HepG2 (cell line): ENCODE results near the gene CTDSP2.

Source experiments
- BCLAF1 ChIP-seq: fragments of 450-650 bp; IDR thresholded peaks from 2 replicates; pipeline ENCODE4 v1.6.1; 2017; ENCODE audit warnings: mild to moderate bottlenecking
- EP300 ChIP-seq, 3 experiments: sonication (generic) in 1 of 3; formaldehyde crosslinking in 1 of 3; IDR thresholded peaks; 2 replicates each; pipeline versions ENCODE4 v1.5.1 to v1.6.1; 2011 to 2020; ENCODE audit warnings: low read depth in 2 of 3, low read length in 2 of 3, borderline replicate concordance in 1 of 3, improper control_type of control experiment in 1 of 3, mild to moderate bottlenecking in 1 of 3, missing genetic modification reagents in 1 of 3, moderate library complexity in 1 of 3
- ZSCAN30 ChIP-seq: sonication (generic); formaldehyde crosslinking; IDR thresholded peaks from 2 replicates; pipeline ENCODE4 v1.5.0; 2020; ENCODE audit warnings: mild to moderate bottlenecking, missing genetic modification reagents
- TF ChIP-seq, protein P1 (sequence below): IDR thresholded peaks from 2 replicates; pipeline ENCODE4 v1.6.1; 2016; ENCODE audit warnings: missing compliant biosample characterization, missing genetic modification reagents, borderline replicate concordance
- TF ChIP-seq, protein P2 (sequence below): IDR thresholded peaks from 2 replicates; pipeline ENCODE4 v1.6.1; 2016; ENCODE audit warnings: missing compliant biosample characterization, missing genetic modification reagents, borderline replicate concordance

- TF ChIP-seq, protein P1, sequence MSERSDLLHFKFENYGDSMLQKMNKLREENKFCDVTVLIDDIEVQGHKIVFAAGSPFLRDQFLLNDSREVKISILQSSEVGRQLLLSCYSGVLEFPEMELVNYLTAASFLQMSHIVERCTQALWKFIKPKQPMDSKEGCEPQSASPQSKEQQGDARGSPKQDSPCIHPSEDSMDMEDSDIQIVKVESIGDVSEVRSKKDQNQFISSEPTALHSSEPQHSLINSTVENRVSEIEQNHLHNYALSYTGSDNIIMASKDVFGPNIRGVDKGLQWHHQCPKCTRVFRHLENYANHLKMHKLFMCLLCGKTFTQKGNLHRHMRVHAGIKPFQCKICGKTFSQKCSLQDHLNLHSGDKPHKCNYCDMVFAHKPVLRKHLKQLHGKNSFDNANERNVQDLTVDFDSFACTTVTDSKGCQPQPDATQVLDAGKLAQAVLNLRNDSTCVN, result no peak
- TF ChIP-seq EP300 (IDR thresholded peaks at IDR 0.05; ENCODE audit: low read depth in 2 of 2, low read length in 2 of 2), result no peak
- TF ChIP-seq EP300 (CRISPR knock-in tag; IDR thresholded peaks at IDR 0.05; ENCODE audit: borderline replicate concordance), result no peak
- no peak for TF ChIP-seq BCLAF1
- TF ChIP-seq, protein P2, sequence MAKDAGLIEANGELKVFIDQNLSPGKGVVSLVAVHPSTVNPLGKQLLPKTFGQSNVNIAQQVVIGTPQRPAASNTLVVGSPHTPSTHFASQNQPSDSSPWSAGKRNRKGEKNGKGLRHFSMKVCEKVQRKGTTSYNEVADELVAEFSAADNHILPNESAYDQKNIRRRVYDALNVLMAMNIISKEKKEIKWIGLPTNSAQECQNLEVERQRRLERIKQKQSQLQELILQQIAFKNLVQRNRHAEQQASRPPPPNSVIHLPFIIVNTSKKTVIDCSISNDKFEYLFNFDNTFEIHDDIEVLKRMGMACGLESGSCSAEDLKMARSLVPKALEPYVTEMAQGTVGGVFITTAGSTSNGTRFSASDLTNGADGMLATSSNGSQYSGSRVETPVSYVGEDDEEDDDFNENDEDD (CRISPR knock-in tag), result no peak
- no peak for TF ChIP-seq ZSCAN30 (CRISPR knock-in tag)
Observed at GRCh38 chr12:57777367-57777766, 69.2 kb downstream of the CTDSP2 start.
